ENCODE data around the gene CACNA2D3. TPM values are rescaled to one million over a fixed set of nuclear protein-coding genes. Genes with fewer than 3 reads are reported as not detected.
"Not testable (repeated sequence)": the region's sequence is repeated elsewhere in the genome, so short reads cannot be mapped to it uniquely, and the experiment has no call there.

CACNA2D3 gene
- total RNA-seq, 1 donor from 2014 or later = 3.6 TPM

GRCh38 chr3:54969652-54970051 is 847.3 kb downstream of the CACNA2D3 start:
- intact Hi-C loops (cut with DNase I) = no loop called here
- ATAC-seq (no peak), DNase-seq (no peak)
- Histone ChIP-seq H3K9me3 (no peaks in the 10 kb centered on the region), H3K4me3 (no peak overlapping the region), H3K36me3 (no peaks in the 10 kb centered on the region), H3K27ac (no peak overlapping the region), H3K27me3 (ENCODE audit: low read depth) (no peaks in the 10 kb centered on the region), H3K4me1 (peaks cover 14% of the 10 kb centered on the region)
- no peak for TF ChIP-seq CTCF (IDR thresholded peaks at IDR 0.05)

- DNase-seq = no peak
- H3K36me3 ChIP-seq = no peaks in the 10 kb centered on the region
- H3K27me3 ChIP-seq (ENCODE audit: low read depth) = no peaks in the 10 kb centered on the region
- intact Hi-C loops (cut with DNase I) = no loop called here
- TF ChIP-seq CTCF (IDR thresholded peaks at IDR 0.05) = no peak
- H3K4me3 ChIP-seq = no peak overlapping the region
- ATAC-seq = no peak
- peaks cover 14% of the 10 kb centered on the region for H3K4me1 ChIP-seq
- H3K27ac ChIP-seq = no peak overlapping the region
- no peaks in the 10 kb centered on the region for H3K9me3 ChIP-seq
These were observed 848.5 kb downstream of the CACNA2D3 start for GRCh38 chr3:54970895-54971294.

- Histone ChIP-seq H3K4me1 (no peaks in the 10 kb centered on the region), H3K27ac (no peak overlapping the region), H3K27me3 (ENCODE audit: low read depth) (no peaks in the 10 kb centered on the region), H3K4me3 (no peak overlapping the region), H3K9me3 (no peaks in the 10 kb centered on the region), H3K36me3 (no peaks in the 10 kb centered on the region)
- no peak for DNase-seq
- no peak for ATAC-seq
- TF ChIP-seq CTCF (IDR thresholded peaks at IDR 0.05) = no peak
- intact Hi-C loops (cut with DNase I) = no loop called here
These were observed 855.1 kb downstream of the CACNA2D3 start for GRCh38 chr3:54977439-54977838.

GRCh38 chr3:54977946-54978345 is 855.6 kb downstream of the CACNA2D3 start:
- H3K27me3 ChIP-seq (ENCODE audit: low read depth); H3K27ac ChIP-seq; ATAC-seq; DNase-seq; H3K4me3 ChIP-seq; H3K4me1 ChIP-seq; H3K9me3 ChIP-seq; H3K36me3 ChIP-seq; intact Hi-C loops (cut with DNase I): not testable (repeated sequence)

GRCh38 chr3:54982807-54983206 is 860.5 kb downstream of the CACNA2D3 start:
- no peak for DNase-seq
- H3K4me3 ChIP-seq = no peak overlapping the region
- H3K9me3 ChIP-seq = no peaks in the 10 kb centered on the region
- TF ChIP-seq CTCF (IDR thresholded peaks at IDR 0.05) = no peak
- intact Hi-C loops (cut with DNase I) = no loop called here
- H3K4me1 ChIP-seq = peaks cover 15% of the 10 kb centered on the region
- no peak for ATAC-seq
- no peaks in the 10 kb centered on the region for H3K36me3 ChIP-seq
- no peaks in the 10 kb centered on the region for H3K27me3 ChIP-seq (ENCODE audit: low read depth)
- no peak overlapping the region for H3K27ac ChIP-seq

GRCh38 chr3:54983266-54984099 is 861.1 kb downstream of the CACNA2D3 start:
- ATAC-seq (no peak), DNase-seq (no peak)
- Histone ChIP-seq H3K4me1 (peaks cover 20% of the 10 kb centered on the region), H3K9me3 (no peaks in the 10 kb centered on the region), H3K27ac (no peak overlapping the region), H3K4me3 (no peak overlapping the region), H3K36me3 (no peaks in the 10 kb centered on the region), H3K27me3 (ENCODE audit: low read depth) (no peaks in the 10 kb centered on the region)
- intact Hi-C loops (cut with DNase I) = no loop called here
- no peak for TF ChIP-seq CTCF (IDR thresholded peaks at IDR 0.05)
